Activated CD8-positive, alpha-beta memory T cell treated with anti-CD3 and anti-CD28 coated beads, Interleukin-2, amount 50 U/mL, for 24 hours (primary cell): Measurements from ENCODE around the gene LGALS12.
"Not testable (repeated sequence)": the region's sequence is repeated elsewhere in the genome, so short reads cannot be mapped to it uniquely, and the experiment has no call there.

Experiments used
- DNase-seq: peaks from one replicate; pipeline ENCODE4 v3.0.0-alpha.2; 2020; ENCODE audit errors: extremely low read depth

The LGALS12 gene

DNA sequence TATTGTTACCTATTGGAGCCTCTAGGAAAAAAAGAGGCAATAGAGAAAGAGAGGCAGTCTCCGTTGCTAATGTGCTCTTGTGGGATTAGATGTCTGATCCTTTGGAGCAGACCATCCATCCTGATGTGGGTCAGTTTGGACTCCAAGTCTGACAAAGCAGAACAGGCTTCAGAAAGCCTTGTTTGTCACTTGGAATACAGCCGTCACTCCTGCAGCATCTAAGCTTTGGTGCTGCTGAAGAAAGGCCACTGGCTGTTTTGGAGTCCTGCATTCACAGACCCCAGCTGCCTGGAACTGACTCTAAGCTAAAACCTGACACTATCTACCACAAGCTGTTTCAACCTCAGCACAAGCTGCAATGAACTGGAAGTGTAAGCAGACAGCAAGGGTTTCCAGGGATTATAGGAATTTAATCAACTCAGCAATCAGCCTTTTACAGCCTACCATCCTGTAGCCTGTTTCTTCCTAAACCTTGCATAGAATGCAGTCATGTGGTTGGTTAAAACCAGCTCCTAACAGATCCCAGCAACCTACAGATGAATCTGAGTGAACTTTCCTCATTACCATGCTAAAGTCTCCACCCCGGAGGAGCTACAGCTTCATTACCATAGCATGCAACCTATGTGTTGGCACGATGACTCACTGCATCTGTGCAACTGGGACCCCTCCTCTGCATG lies 27.1 kb downstream of the LGALS12 start:
- no peak for DNase-seq

GRCh38 chr11:63534076-63534475 lies 28.2 kb downstream of the LGALS12 start:
- DNase-seq = no peak

DNA sequence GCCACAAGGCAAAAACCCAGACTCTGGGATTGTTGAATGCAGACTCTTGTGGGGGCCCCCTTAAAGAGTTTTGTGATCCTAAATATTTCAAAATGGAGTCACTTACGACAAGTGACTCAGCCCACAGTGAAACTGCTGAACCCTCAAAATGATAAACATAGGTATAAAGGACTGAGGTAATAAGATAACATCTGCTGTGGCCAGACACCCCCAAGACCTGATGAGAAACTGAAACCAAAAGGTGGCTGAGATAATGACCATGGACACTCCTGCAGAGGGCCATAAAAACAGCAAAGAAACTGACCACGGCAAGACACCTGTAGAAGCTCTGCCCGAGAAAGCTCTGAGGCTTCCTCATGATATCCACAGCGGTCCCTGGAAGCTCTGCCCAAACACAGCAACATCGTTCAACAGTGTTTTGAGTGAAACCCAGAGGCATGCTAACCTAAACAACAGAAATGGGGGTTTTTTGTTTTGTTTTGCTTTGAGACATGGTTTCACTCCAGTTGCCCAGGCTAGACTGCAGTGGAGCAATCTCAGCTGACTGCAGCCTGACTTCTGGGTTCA lies 29.1 kb downstream of the LGALS12 start:
- no peak for DNase-seq

DNA sequence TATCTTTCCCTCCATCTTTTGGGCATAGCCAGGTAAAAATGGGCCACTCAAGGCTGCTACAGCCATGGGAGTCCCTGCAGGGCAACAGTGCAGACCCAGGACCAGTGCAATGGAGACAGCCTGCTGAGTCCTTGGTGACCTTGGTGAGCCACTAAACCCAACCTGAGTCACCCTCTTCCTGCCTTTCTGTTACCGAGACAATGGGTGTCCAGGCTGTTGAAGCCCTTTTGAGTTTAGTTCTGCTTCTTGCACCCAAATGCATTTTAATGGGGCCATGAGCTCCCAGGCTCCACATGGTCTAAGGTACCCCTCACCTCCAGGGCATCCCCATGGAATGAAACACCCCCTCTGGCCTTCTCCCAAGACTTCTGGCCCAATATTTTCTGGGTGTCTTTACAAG lies 29.9 kb downstream of the LGALS12 start:
- no peak for DNase-seq

- DNase-seq = no peak
These were observed 30.9 kb downstream of the LGALS12 start, which contains the start of gene PLAAT4 for GRCh38 chr11:63536669-63537292. PLAAT4 (plus strand) TSS chr11:63536808; CDS start chr11:63536869, 61 bp downstream.

DNA sequence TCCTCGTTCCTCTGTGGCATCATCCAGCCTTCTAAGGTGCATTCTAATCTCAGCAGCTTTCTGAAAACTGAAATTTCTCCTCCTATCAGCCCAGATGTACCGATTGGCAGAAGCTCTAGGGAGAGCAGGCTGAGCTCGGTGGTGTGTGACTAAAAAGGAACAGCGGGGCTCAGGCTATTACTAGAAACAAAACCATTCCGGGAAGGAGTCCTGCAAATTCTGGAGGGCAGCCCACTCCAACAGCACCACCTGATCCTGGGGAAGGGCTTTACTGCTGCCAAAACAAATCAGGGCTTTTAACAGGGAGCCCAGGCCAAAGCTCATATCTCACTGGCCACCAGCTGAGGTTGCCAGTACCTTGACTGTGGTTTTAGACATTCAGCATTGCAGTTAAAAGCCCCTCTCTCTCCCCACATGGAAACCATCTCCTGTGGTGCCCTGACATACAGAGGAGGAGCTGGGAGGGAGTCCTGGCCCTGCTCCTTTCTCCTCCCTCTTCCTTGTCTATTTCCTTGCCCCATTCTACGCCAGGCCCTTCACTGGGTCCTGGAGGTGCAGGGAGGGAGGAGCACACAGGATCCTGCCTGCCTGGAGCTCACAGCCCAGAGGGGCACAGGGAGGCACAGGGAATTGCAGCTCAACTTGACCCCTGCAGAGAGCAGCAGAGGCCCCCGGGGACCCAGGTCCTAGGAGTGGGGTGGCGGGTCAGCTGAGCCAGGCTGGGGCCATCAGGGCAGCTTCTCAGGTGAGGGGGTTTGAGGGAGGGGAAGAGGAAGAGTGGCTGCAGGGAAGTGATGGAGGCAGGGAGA lies 31.6 kb downstream of the LGALS12 start:
- DNase-seq = no peak

- not testable (repeated sequence) for DNase-seq
These were observed 36.6 kb downstream of the LGALS12 start for GRCh38 chr11:63542506-63542905.

DNA sequence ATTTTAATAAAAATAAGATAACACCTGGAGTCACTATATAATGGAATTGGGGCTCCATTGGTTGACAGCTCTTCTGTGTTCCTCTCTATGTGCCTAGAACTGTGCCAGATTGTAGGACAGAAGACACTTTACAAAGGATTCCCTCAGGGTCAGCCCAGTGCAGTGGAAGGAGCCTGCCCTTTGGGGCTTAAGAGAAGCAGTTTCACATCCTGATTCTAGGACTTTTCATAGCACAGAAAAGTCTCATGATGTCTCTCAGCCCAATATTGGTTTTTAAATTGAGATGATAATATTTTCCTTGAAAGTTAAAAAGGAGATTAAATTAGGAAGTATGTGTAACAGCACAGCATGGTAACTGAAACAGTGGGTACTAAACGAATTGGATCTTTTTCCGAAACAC lies 37.8 kb downstream of the LGALS12 start:
- DNase-seq = no peak

- DNase-seq = no peak
These were observed 41.2 kb downstream of the LGALS12 start for GRCh38 chr11:63547061-63547460.

- no peak for DNase-seq
These were observed 42.3 kb downstream of the LGALS12 start for GRCh38 chr11:63548178-63548577.

GRCh38 chr11:63549411-63549810 lies 43.5 kb downstream of the LGALS12 start:
- DNase-seq = no peak

- not testable (repeated sequence) for DNase-seq
These were observed 44.3 kb downstream of the LGALS12 start for GRCh38 chr11:63550156-63550700.

- no peak for DNase-seq
These were observed 45.4 kb downstream of the LGALS12 start for GRCh38 chr11:63551091-63551888.

DNA sequence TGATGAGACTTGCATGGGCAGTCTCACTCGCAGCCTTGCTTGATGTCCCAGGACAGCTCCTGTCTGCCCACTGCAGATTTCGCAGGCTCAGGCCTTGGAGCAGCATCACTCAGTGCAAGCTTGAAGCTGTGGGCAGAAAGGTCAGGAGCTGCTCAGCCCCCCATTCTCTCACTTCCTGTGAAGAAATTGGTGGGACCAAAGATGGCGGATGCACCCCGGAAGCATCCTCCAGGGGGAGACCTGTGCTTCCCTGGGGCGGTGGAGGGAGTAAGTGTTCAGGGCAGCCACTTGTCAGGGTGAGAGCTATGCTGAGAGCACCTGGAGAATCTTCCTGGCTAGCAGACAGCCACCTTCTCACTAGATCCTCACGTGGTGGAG lies 46.0 kb downstream of the LGALS12 start:
- no peak for DNase-seq

DNA sequence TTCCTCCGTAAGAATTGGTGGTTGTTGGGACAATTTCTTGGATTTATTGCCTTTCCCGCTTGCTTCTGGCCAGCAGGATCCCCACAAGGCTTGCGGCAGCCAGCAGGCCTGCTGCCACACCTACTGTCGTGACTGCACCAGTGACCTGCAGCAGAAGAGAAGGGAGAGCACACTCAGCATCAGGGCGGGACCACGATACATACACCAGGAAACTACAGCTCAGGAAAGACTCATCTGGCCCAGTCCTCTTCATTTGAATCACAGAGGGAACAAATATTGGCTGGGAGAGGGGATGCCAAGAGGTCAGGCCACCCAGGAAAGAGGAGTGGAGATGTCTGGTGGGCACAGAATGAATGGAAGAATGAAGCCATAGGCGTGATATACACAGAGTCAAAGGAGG lies 47.0 kb downstream of the LGALS12 start:
- no peak for DNase-seq

DNA sequence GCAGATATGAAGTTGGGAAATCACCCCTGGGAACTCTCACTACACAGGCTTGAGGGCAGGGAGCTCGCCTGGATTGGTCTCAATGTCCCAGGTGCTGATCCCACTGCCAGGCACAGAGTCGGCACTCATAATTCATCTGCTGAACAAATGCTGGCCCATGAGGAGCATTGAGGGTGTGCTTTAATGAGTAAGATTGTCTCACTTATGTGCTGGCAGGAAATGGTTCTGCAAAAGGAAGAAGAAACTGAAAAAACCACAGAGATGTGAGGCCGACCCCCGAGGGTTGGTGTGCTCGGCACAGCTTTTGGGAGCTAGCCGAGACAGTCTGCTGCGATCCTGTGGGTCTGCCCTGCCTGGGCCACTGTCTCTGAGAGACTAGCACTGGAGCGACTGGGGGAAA lies 47.9 kb downstream of the LGALS12 start:
- no peak for DNase-seq

GRCh38 chr11:63554877-63555223 lies 49.0 kb downstream of the LGALS12 start:
- no peak for DNase-seq

DNA sequence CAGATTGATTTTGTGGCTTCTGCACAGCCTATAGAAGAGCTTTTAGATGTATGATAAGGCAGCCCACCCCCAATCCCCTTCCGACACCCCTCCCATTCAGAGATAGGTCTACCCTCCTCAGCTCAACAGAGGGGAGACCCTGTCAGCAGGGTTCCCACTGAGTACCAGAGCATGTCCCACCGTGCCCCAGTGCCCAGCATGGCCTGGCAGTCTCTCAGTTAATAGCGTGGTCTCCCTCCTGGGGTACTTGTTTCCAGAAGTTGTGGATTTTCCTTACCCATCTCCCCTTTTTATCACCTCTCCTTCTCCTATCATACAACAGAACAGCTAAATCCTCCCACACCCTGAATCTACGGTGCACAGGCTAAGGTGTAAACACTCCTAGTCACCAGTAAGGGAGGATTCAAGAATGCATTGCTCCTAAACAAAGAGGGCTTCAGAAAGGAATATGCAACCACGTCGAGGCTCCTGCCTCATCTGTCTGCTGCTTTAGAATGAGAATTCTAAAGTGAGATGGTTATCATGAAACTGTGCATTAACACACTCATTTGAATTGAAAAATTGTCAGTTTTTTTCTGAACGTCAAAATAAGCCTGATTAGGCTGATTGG lies 50.6 kb downstream of the LGALS12 start:
- DNase-seq = no peak

GRCh38 chr11:63557570-63557969 lies 51.7 kb downstream of the LGALS12 start:
- DNase-seq = no peak

DNA sequence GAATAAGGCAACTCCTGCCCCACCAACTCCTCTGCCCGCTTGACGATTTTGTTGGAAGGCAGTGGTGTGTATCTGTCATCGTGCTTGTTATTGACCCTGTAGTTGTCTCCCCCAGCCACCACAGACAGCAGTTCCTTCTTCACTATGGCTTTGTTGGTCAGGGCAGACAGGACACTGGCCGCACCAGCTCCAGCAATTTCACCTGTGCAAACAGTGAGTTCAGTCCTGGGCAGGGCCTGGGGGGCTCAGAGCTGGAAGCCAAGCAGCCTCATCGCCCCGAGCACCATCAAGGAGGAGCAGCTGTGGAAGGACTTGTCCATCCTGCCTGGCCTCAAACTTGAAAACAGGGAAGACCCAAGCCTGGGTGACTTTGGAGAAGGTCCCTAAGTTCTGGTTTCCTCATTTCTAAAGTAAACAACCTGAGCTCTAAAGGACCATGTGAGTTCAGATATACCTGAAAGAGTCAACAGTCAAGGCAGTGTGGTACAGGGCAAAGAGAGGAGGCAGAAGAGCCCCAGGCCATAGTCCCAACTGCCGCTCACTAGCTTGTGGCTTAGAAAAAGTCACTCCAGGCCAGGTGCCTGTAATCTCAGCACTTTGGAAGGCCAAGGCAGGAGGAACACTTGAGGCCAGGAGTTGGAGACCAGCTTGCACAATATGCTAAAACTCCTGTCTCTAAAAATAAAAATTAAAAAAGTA lies 52.7 kb downstream of the LGALS12 start:
- no peak for DNase-seq
